IPS-20b (cell line): ENCODE data around the gene SSC4D.
A peak's percentile ranks its signal among the peaks of the same experiment; 100 is the strongest.
"Not testable (repeated sequence)": the region's sequence is repeated elsewhere in the genome, so short reads cannot be mapped to it uniquely, and the experiment has no call there.

Source experiments
- H3K27ac ChIP-seq: one replicate; pipeline ENCODE4 v1.5.1; 2013; ENCODE audit warnings: low read length
- H3K27me3 ChIP-seq: 2 replicates; pipeline ENCODE4 v1.6.1; 2013; ENCODE audit warnings: mild to moderate bottlenecking, low read length, inconsistent platforms; ENCODE audit not compliant: insufficient read depth
- H3K36me3 ChIP-seq: 2 replicates; pipeline ENCODE4 v1.6.1; 2013; ENCODE audit warnings: low read depth, mild to moderate bottlenecking, inconsistent platforms, low read length, moderate library complexity; ENCODE audit not compliant: insufficient read depth
- H3K4me1 ChIP-seq: 2 replicates; pipeline ENCODE4 v1.6.1; 2013; ENCODE audit warnings: mild to moderate bottlenecking, control low read depth, inconsistent platforms, low read length, moderate library complexity; ENCODE audit not compliant: insufficient read depth
- H3K4me3 ChIP-seq: 2 replicates; pipeline ENCODE4 v1.5.1; 2013; ENCODE audit warnings: mild to moderate bottlenecking, low read length, inconsistent platforms
- H3K9ac ChIP-seq: 2 replicates; pipeline ENCODE4 v1.6.1; 2013; ENCODE audit warnings: low read depth, mild to moderate bottlenecking, inconsistent platforms, low read length, moderate library complexity
- H3K9me3 ChIP-seq: 2 replicates; pipeline ENCODE4 v1.6.1; 2013; ENCODE audit warnings: mild to moderate bottlenecking, low read depth, low read length, inconsistent platforms; ENCODE audit not compliant: insufficient read depth

Gene SSC4D

GRCh38 chr7:76409537-76409936 is at the start of gene SSC4D:
Gene SSC4D (minus strand): TSS chr7:76409697. CDS start chr7:76404439, 5,258 bp downstream.
- Histone ChIP-seq H3K4me1 (no peaks in the 10 kb centered on the region; the same call in 1 of the 2 replicates), H3K9me3 (no peaks in the 10 kb centered on the region), H3K9ac (peak within 1 kb of the TSS; percentile 67; the same call in 1 of the 2 replicates), H3K36me3 (no peaks in the 10 kb centered on the region), H3K4me3 (peak within 1 kb of the TSS; percentile 75), H3K27ac (no peak within 1 kb of the TSS), H3K27me3 (no peaks in the 10 kb centered on the region)

GRCh38 chr7:76458504-76458903 is 49.0 kb upstream of the SSC4D start:
- not testable (repeated sequence) for H3K9ac ChIP-seq, H3K27me3 ChIP-seq, H3K4me3 ChIP-seq, H3K9me3 ChIP-seq, H3K27ac ChIP-seq, H3K4me1 ChIP-seq, H3K36me3 ChIP-seq

GRCh38 chr7:76457017-76457416 is 47.5 kb upstream of the SSC4D start:
- H3K27ac ChIP-seq, H3K9ac ChIP-seq, H3K4me1 ChIP-seq, H3K36me3 ChIP-seq, H3K9me3 ChIP-seq, H3K27me3 ChIP-seq, H3K4me3 ChIP-seq: not testable (repeated sequence)

- not testable (repeated sequence) for H3K9ac ChIP-seq, H3K27me3 ChIP-seq, H3K36me3 ChIP-seq, H3K4me1 ChIP-seq, H3K9me3 ChIP-seq, H3K27ac ChIP-seq, H3K4me3 ChIP-seq
Observed at GRCh38 chr7:76445577-76446008, 36.1 kb upstream of the SSC4D start.

DNA sequence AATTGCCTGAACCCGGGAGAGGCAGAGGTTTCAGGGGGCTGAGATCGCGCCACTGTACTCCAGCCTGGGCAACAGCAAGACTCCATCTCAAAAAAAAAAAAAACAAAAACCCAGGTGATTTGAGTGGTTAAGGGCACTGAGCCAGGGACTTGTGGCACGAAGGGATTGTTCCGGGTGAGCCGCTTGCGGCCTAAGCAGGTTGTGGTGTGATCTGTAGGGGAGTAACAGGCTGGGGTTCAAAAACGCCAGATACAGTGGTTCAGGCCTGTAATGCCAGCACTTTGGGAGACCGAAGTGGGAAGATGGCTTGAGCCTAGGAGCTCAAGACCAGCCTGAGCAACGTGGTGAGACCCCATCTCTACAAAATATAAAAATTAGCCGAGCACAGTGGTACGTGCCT is 34.3 kb upstream of the SSC4D start:
- not testable (repeated sequence) for H3K4me1 ChIP-seq

GRCh38 chr7:76442664-76443446 is 33.4 kb upstream of the SSC4D start:
- not testable (repeated sequence) for H3K27me3 ChIP-seq, H3K9ac ChIP-seq, H3K9me3 ChIP-seq, H3K4me1 ChIP-seq, H3K4me3 ChIP-seq, H3K27ac ChIP-seq, H3K36me3 ChIP-seq

More for the DNA sequence above, 34.3 kb upstream of the SSC4D start:
- not testable (repeated sequence) for H3K27ac ChIP-seq, H3K9ac ChIP-seq, H3K36me3 ChIP-seq, H3K4me3 ChIP-seq, H3K27me3 ChIP-seq, H3K9me3 ChIP-seq

DNA sequence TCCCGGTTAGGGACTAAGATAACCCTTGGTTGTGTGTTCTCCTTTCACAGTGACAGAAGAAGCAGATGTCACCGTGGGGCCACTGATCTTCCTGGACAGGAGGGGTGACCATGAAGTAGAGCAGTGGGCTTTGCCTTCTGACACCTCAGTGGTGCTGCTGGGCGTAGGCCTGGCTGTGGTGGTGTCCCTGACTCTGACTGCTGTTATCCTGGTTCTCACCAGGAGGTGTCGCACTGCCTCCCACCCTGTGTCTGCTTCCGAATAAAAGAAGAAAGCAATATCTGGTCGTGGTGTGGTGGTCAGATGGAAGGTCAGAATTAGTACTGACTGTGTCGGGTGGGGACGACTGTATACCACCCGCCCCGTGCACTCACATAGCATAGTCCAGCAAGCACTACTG is 32.3 kb upstream of the SSC4D start:
- H3K4me1 ChIP-seq, H3K27me3 ChIP-seq, H3K27ac ChIP-seq, H3K9ac ChIP-seq, H3K36me3 ChIP-seq, H3K9me3 ChIP-seq, H3K4me3 ChIP-seq: not testable (repeated sequence)

- not testable (repeated sequence) for H3K4me3 ChIP-seq, H3K9me3 ChIP-seq, H3K36me3 ChIP-seq, H3K27me3 ChIP-seq, H3K9ac ChIP-seq, H3K27ac ChIP-seq, H3K4me1 ChIP-seq
Observed at GRCh38 chr7:76440404-76440803, 30.9 kb upstream of the SSC4D start.

DNA sequence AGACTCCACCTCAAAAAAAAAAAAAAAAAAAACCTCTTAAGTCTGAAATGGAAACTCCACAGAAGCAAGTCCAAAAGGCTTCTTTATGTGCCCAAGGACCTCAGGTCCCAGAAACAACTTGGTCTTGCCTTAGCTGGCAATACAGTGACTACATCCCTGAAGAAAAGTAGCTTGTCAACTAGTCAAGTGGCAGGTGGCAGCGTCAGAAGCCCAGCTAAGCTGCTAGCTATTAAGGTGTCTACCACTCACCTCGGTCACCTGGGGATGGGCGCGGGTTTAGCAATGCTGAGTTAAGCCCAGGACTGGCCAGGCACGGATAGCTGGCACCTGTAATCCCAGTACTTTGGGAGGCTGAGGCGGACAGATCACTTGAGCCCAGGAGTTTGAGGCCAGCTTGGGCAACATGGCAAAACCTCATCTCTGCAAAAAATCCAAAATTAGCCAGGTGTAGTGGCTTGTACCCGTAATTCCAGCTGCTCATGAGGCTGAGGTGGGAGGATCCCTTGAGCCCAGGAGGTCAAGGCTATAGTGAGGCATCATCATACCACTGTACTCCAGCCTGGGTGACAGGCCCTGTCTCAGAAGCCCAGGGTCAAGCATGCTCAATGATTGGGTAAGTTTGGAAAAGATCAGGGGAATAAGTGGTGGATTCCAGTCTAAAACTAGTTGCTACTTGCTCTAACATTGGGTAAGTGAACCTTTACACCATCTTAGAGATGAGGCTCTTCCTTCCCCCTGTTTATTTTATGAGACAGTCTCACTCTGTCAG is 29.8 kb upstream of the SSC4D start:
- H3K4me3 ChIP-seq, result not testable (repeated sequence)

GRCh38 chr7:76437873-76438272 is 28.4 kb upstream of the SSC4D start:
- not testable (repeated sequence) for H3K9ac ChIP-seq, H3K27me3 ChIP-seq, H3K27ac ChIP-seq, H3K4me3 ChIP-seq, H3K4me1 ChIP-seq, H3K9me3 ChIP-seq, H3K36me3 ChIP-seq

More for the DNA sequence above, 29.8 kb upstream of the SSC4D start:
- not testable (repeated sequence) for H3K9ac ChIP-seq, H3K4me1 ChIP-seq, H3K27ac ChIP-seq, H3K9me3 ChIP-seq, H3K27me3 ChIP-seq, H3K36me3 ChIP-seq

DNA sequence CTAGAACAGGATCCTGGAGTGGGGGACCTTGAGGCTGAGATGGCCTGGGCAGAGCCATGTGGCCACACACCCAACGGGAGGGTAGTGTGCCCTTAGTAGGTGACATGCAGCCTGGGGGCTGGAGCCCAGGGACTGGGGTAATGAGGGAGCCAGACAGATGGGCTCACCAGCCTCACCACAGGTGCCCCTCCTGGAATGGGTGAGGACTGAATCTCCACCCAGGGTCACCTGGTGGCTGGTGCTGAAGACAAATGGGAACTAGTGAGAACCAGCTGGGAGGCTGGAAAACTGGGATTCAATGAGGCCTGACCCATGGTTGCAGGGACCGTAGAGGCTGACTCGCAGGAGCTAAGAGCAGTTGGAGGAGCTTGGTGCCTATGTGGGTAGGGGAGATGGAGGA is 21.3 kb upstream of the SSC4D start:
- Histone ChIP-seq H3K27me3 (no peaks in the 10 kb centered on the region), H3K9me3 (no peaks in the 10 kb centered on the region), H3K4me1 (no peaks in the 10 kb centered on the region), H3K27ac (no peak overlapping the region), H3K4me3 (no peak overlapping the region), H3K36me3 (no peaks in the 10 kb centered on the region), H3K9ac (no peak overlapping the region)

DNA sequence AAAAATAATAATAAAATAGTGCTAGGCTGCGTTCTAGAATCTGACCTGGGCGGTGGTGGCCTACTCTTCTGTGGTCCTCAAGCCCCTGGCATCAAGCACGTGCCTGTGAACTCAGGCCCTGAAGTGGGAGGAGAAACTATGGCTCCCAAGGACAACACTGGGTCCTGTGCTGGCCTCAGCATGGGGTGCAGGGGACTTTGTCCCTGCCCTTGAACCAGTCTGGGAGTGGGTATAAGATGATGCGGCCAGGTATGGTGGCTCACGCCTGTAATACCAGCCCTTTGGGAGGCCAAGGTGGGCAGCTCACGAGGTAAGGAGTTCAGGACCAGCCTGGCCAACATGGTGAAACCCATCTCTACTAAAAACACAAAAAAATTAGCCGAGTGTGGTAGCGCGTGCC is 20.7 kb upstream of the SSC4D start:
- Histone ChIP-seq H3K9me3 (no peaks in the 10 kb centered on the region), H3K4me3 (no peak overlapping the region), H3K4me1 (no peaks in the 10 kb centered on the region), H3K9ac (no peak overlapping the region), H3K36me3 (no peaks in the 10 kb centered on the region), H3K27ac (no peak overlapping the region), H3K27me3 (no peaks in the 10 kb centered on the region)
